ENCODE results near the gene CFB. TPM values are rescaled to one million over a fixed set of nuclear protein-coding genes. Genes with fewer than 3 reads are reported as not detected.
A peak's percentile ranks its signal among the peaks of the same experiment; 100 is the strongest.
"Not testable (repeated sequence)": the region's sequence is repeated elsewhere in the genome, so short reads cannot be mapped to it uniquely, and the experiment has no call there.

CFB gene
- total RNA-seq, 2 experiments from 2014 or later: 0.74 to 1.7 TPM

- no peaks in the 10 kb centered on the region for H3K27me3 Mint-ChIP-seq (ENCODE audit: low read depth)
- H3K4me1 Mint-ChIP-seq (ENCODE audit: low read depth): peaks cover 41% of the 10 kb centered on the region
- no peak for DNase-seq
- H3K9me3 Mint-ChIP-seq: no peaks in the 10 kb centered on the region
- peak overlapping the region; percentile 98 for H3K4me3 Mint-ChIP-seq
- H3K36me3 Mint-ChIP-seq (ENCODE audit: low read depth): peaks cover 32% of the 10 kb centered on the region
- H3K27ac Mint-ChIP-seq: peak overlapping the region; percentile 77
- intact Hi-C loops (cut with micrococcal nuclease): no loop called here
- CTCF ChIA-PET: interaction anchor here (0.9 kb wide), 2 partner anchors 12 to 19 kb away, joined by 3 read pairs; no protein-coding TSS in a partner anchor
Measured at GRCh38 chr6:31969712-31970603, 24.1 kb downstream of the CFB start.

- no peaks in the 10 kb centered on the region for H3K27me3 Mint-ChIP-seq (ENCODE audit: low read depth)
- no peak for DNase-seq
- no peaks in the 10 kb centered on the region for H3K9me3 Mint-ChIP-seq
- H3K4me1 Mint-ChIP-seq (ENCODE audit: low read depth): peaks cover 41% of the 10 kb centered on the region
- H3K36me3 Mint-ChIP-seq (ENCODE audit: low read depth): peaks cover 30% of the 10 kb centered on the region
- H3K4me3 Mint-ChIP-seq: peak overlapping the region; percentile 98
- peak overlapping the region; percentile 100 for H3K27ac Mint-ChIP-seq
- intact Hi-C loops (cut with micrococcal nuclease): no loop called here
- CTCF ChIA-PET: interaction anchor here (0.9 kb wide), 2 partner anchors 13 to 20 kb away, joined by 3 read pairs; no protein-coding TSS in a partner anchor
Measured at GRCh38 chr6:31970604-31971271, 24.8 kb downstream of the CFB start.

GRCh38 chr6:31971279-31971992 lies 25.5 kb downstream of the CFB start:
- H3K4me1 Mint-ChIP-seq (ENCODE audit: low read depth): peaks cover 41% of the 10 kb centered on the region
- no peaks in the 10 kb centered on the region for H3K27me3 Mint-ChIP-seq (ENCODE audit: low read depth)
- no peak for DNase-seq
- peak overlapping the region; percentile 98 for H3K4me3 Mint-ChIP-seq
- H3K36me3 Mint-ChIP-seq (ENCODE audit: low read depth): peaks cover 29% of the 10 kb centered on the region
- H3K27ac Mint-ChIP-seq: peak overlapping the region; percentile 100
- no peaks in the 10 kb centered on the region for H3K9me3 Mint-ChIP-seq
- CTCF ChIA-PET: interaction anchor here (1.4 kb wide), 2 partner anchors 14 to 20 kb away, joined by 3 to 9 read pairs; no protein-coding TSS in a partner anchor
- intact Hi-C loops (cut with micrococcal nuclease): no loop called here

GRCh38 chr6:31971993-31972708 lies 26.3 kb downstream of the CFB start, which contains the start of gene DXO:
DXO (minus strand) TSS chr6:31972138; CDS start chr6:31971675, 463 bp downstream.
- H3K36me3 Mint-ChIP-seq (ENCODE audit: low read depth): peaks cover 23% of the 10 kb centered on the region
- H3K4me1 Mint-ChIP-seq (ENCODE audit: low read depth): peaks cover 41% of the 10 kb centered on the region
- no peaks in the 10 kb centered on the region for H3K27me3 Mint-ChIP-seq (ENCODE audit: low read depth)
- intact Hi-C loops (cut with micrococcal nuclease): loop anchor here (1.0 kb wide), 1 partner anchor 13 kb away; the partner anchor contains the start of gene SKIC2
- peak; percentile 99 for DNase-seq
- CTCF ChIA-PET: interaction anchor here (1.4 kb wide), 2 partner anchors 15 to 20 kb away, joined by 3 to 9 read pairs; no protein-coding TSS in a partner anchor
- peak within 1 kb of the TSS; percentile 98 for H3K4me3 Mint-ChIP-seq
- H3K9me3 Mint-ChIP-seq: no peaks in the 10 kb centered on the region
- peak within 1 kb of the TSS; percentile 100 for H3K27ac Mint-ChIP-seq

GRCh38 chr6:31972709-31973350 lies 26.9 kb downstream of the CFB start:
- peak; percentile 46 for DNase-seq
- Mint-ChIP-seq H3K27ac (peak overlapping the region; percentile 100), H3K4me3 (peak overlapping the region; percentile 98), H3K27me3 (ENCODE audit: low read depth) (no peaks in the 10 kb centered on the region), H3K9me3 (no peaks in the 10 kb centered on the region), H3K4me1 (ENCODE audit: low read depth) (peaks cover 41% of the 10 kb centered on the region), H3K36me3 (ENCODE audit: low read depth) (peaks cover 17% of the 10 kb centered on the region)
- CTCF ChIA-PET: interaction anchor here (1.4 kb wide), 2 partner anchors 16 to 21 kb away, joined by 3 to 9 read pairs; no protein-coding TSS in a partner anchor
- intact Hi-C loops (cut with micrococcal nuclease): loop anchor here (1.0 kb wide), 1 partner anchor 14 kb away; the partner anchor contains the start of gene SKIC2

GRCh38 chr6:31976065-31976464 lies 30.2 kb downstream of the CFB start:
- H3K27ac Mint-ChIP-seq; H3K9me3 Mint-ChIP-seq; H3K36me3 Mint-ChIP-seq (ENCODE audit: low read depth); H3K4me3 Mint-ChIP-seq; CTCF ChIA-PET; intact Hi-C loops (cut with micrococcal nuclease); DNase-seq; H3K27me3 Mint-ChIP-seq (ENCODE audit: low read depth): not testable (repeated sequence)
- H3K4me1 Mint-ChIP-seq (ENCODE audit: low read depth): peaks cover 36% of the 10 kb centered on the region

GRCh38 chr6:31977816-31978431 lies 32.0 kb downstream of the CFB start:
- CTCF ChIA-PET: no interaction called here
- no peaks in the 10 kb centered on the region for H3K9me3 Mint-ChIP-seq
- no peak for DNase-seq
- H3K27ac Mint-ChIP-seq: no peak overlapping the region
- H3K4me3 Mint-ChIP-seq: no peak overlapping the region
- intact Hi-C loops (cut with micrococcal nuclease): no loop called here
- H3K36me3 Mint-ChIP-seq (ENCODE audit: low read depth): peaks cover 3% of the 10 kb centered on the region
- H3K4me1 Mint-ChIP-seq (ENCODE audit: low read depth): peaks cover 29% of the 10 kb centered on the region
- no peaks in the 10 kb centered on the region for H3K27me3 Mint-ChIP-seq (ENCODE audit: low read depth)

GRCh38 chr6:31978831-31979230 lies 32.9 kb downstream of the CFB start:
- Mint-ChIP-seq H3K27me3 (ENCODE audit: low read depth) (no peaks in the 10 kb centered on the region), H3K9me3 (no peaks in the 10 kb centered on the region), H3K27ac (peak overlapping the region; percentile 84), H3K36me3 (ENCODE audit: low read depth) (peaks cover 3% of the 10 kb centered on the region), H3K4me3 (no peak overlapping the region), H3K4me1 (ENCODE audit: low read depth) (peaks cover 20% of the 10 kb centered on the region)
- DNase-seq: no peak
- CTCF ChIA-PET: interaction anchor here (0.5 to 1.5 kb wide), 3 partner anchors 26 to 149 kb away, joined by 3 to 5 read pairs (median 4); partner anchors contain the start of gene ATF6B
- intact Hi-C loops (cut with micrococcal nuclease): no loop called here

GRCh38 chr6:31979238-31979898 lies 33.5 kb downstream of the CFB start:
- Mint-ChIP-seq H3K36me3 (ENCODE audit: low read depth) (peaks cover 3% of the 10 kb centered on the region), H3K27ac (peak overlapping the region; percentile 76), H3K9me3 (no peaks in the 10 kb centered on the region), H3K4me3 (no peak overlapping the region), H3K27me3 (ENCODE audit: low read depth) (no peaks in the 10 kb centered on the region), H3K4me1 (ENCODE audit: low read depth) (peaks cover 16% of the 10 kb centered on the region)
- CTCF ChIA-PET: interaction anchor here (1.2 to 1.5 kb wide), 2 partner anchors 27 to 69 kb away, joined by 3 to 4 read pairs; no protein-coding TSS in a partner anchor
- DNase-seq: no peak
- intact Hi-C loops (cut with micrococcal nuclease): no loop called here

- Mint-ChIP-seq H3K27ac (peak overlapping the region; percentile 76), H3K4me1 (ENCODE audit: low read depth) (peaks cover 16% of the 10 kb centered on the region)
- DNase-seq; H3K9me3 Mint-ChIP-seq; intact Hi-C loops (cut with micrococcal nuclease); H3K36me3 Mint-ChIP-seq (ENCODE audit: low read depth); H3K27me3 Mint-ChIP-seq (ENCODE audit: low read depth); CTCF ChIA-PET; H3K4me3 Mint-ChIP-seq: not testable (repeated sequence)
Measured at GRCh38 chr6:31980195-31980876, 34.4 kb downstream of the CFB start.

All from activated naive CD4-positive, alpha-beta T cell treated with anti-CD3 and anti-CD28 coated beads for 36 hours (primary cell).